ENCODE data around the gene PSIP1.

GRCh38 chr9:15426019-15426418 lies 84.8 kb downstream of the PSIP1 start:
- TF ChIP-seq CTCF (IDR thresholded peaks at IDR 0.05; ENCODE audit: low read depth, low read length) = no peak
- no peak for TF ChIP-seq MYC (IDR thresholded peaks at IDR 0.05; ENCODE audit: low read depth, low read length)
- TF ChIP-seq POLR2A (IDR thresholded peaks at IDR 0.05; ENCODE audit: extremely low read depth, insufficient read length) = no peak
